ENCODE results near the gene KIF7.

Gene KIF7

GRCh38 chr15:89679212-89679611 is 23.9 kb upstream of the KIF7 start, which contains the start of gene PLIN1:
TSS of gene PLIN1 (minus strand) at chr15:89679367. CDS start at chr15:89677489, 1,878 bp downstream.
- no peak within 1 kb of the TSS for H3K27ac ChIP-seq (ENCODE audit: low read depth, low read length)
- no peak within 1 kb of the TSS for H3K9ac ChIP-seq (ENCODE audit: low read length)
- H3K27me3 ChIP-seq (ENCODE audit: control insufficient read depth in 1 of 2, insufficient read depth in 2 of 2, low read length in 2 of 2), result no peaks in the 10 kb centered on the region
- H3K36me3 ChIP-seq (ENCODE audit: insufficient read depth, low read length), result peaks cover 8% of the 10 kb centered on the region
- H3K4me1 ChIP-seq (ENCODE audit: insufficient read depth, low read length), result peaks cover 19% of the 10 kb centered on the region
- H3K4me3 ChIP-seq (ENCODE audit: low read depth in 1 of 2, low read length in 2 of 2), result no peak within 1 kb of the TSS
- H3K9me3 ChIP-seq (ENCODE audit: low read length), result no peaks in the 10 kb centered on the region

GRCh38 chr15:89677381-89677780 is 22.1 kb upstream of the KIF7 start:
- H3K27me3 ChIP-seq (ENCODE audit: control insufficient read depth in 1 of 2, insufficient read depth in 2 of 2, low read length in 2 of 2), result no peaks in the 10 kb centered on the region
- H3K4me3 ChIP-seq (ENCODE audit: low read depth in 1 of 2, low read length in 2 of 2), result no peak overlapping the region
- H3K4me1 ChIP-seq (ENCODE audit: insufficient read depth, low read length), result peaks cover 24% of the 10 kb centered on the region
- no peak overlapping the region for H3K27ac ChIP-seq (ENCODE audit: low read depth, low read length)
- H3K9ac ChIP-seq (ENCODE audit: low read length), result no peak overlapping the region
- H3K9me3 ChIP-seq (ENCODE audit: low read length), result no peaks in the 10 kb centered on the region
- H3K36me3 ChIP-seq (ENCODE audit: insufficient read depth, low read length), result peaks cover 2% of the 10 kb centered on the region

- Histone ChIP-seq H3K4me3 (ENCODE audit: low read depth in 1 of 2, low read length in 2 of 2) (no peak overlapping the region), H3K9ac (ENCODE audit: low read length) (no peak overlapping the region), H3K4me1 (ENCODE audit: insufficient read depth, low read length) (peaks cover 18% of the 10 kb centered on the region), H3K27ac (ENCODE audit: low read depth, low read length) (no peak overlapping the region), H3K27me3 (ENCODE audit: control insufficient read depth in 1 of 2, insufficient read depth in 2 of 2, low read length in 2 of 2) (no peaks in the 10 kb centered on the region), H3K36me3 (ENCODE audit: insufficient read depth, low read length) (no peaks in the 10 kb centered on the region), H3K9me3 (ENCODE audit: low read length) (no peaks in the 10 kb centered on the region)
Measured at GRCh38 chr15:89675606-89676005, 20.3 kb upstream of the KIF7 start.

GRCh38 chr15:89674526-89674925 is 19.3 kb upstream of the KIF7 start:
- Histone ChIP-seq H3K9me3 (ENCODE audit: low read length) (no peaks in the 10 kb centered on the region), H3K27me3 (ENCODE audit: control insufficient read depth in 1 of 2, insufficient read depth in 2 of 2, low read length in 2 of 2) (no peaks in the 10 kb centered on the region), H3K36me3 (ENCODE audit: insufficient read depth, low read length) (no peaks in the 10 kb centered on the region), H3K27ac (ENCODE audit: low read depth, low read length) (no peak overlapping the region), H3K4me1 (ENCODE audit: insufficient read depth, low read length) (peaks cover 8% of the 10 kb centered on the region), H3K9ac (ENCODE audit: low read length) (no peak overlapping the region), H3K4me3 (ENCODE audit: low read depth in 1 of 2, low read length in 2 of 2) (no peak overlapping the region)

- H3K27me3 ChIP-seq (ENCODE audit: control insufficient read depth in 1 of 2, insufficient read depth in 2 of 2, low read length in 2 of 2), result no peaks in the 10 kb centered on the region
- H3K4me3 ChIP-seq (ENCODE audit: low read depth in 1 of 2, low read length in 2 of 2), result no peak overlapping the region
- H3K9ac ChIP-seq (ENCODE audit: low read length), result no peak overlapping the region
- H3K36me3 ChIP-seq (ENCODE audit: insufficient read depth, low read length), result no peaks in the 10 kb centered on the region
- peaks cover 8% of the 10 kb centered on the region for H3K4me1 ChIP-seq (ENCODE audit: insufficient read depth, low read length)
- H3K9me3 ChIP-seq (ENCODE audit: low read length), result no peaks in the 10 kb centered on the region
- H3K27ac ChIP-seq (ENCODE audit: low read depth, low read length), result no peak overlapping the region
Measured at GRCh38 chr15:89673165-89673512, 17.9 kb upstream of the KIF7 start.

GRCh38 chr15:89672221-89673164 is 17.2 kb upstream of the KIF7 start:
- no peak overlapping the region for H3K9ac ChIP-seq (ENCODE audit: low read length)
- H3K27ac ChIP-seq (ENCODE audit: low read depth, low read length), result no peak overlapping the region

GRCh38 chr15:89671687-89672086 is 16.4 kb upstream of the KIF7 start:
- Histone ChIP-seq H3K9me3 (ENCODE audit: low read length) (no peaks in the 10 kb centered on the region), H3K36me3 (ENCODE audit: insufficient read depth, low read length) (no peaks in the 10 kb centered on the region), H3K4me1 (ENCODE audit: insufficient read depth, low read length) (peaks cover 8% of the 10 kb centered on the region), H3K27me3 (ENCODE audit: control insufficient read depth in 1 of 2, insufficient read depth in 2 of 2, low read length in 2 of 2) (no peaks in the 10 kb centered on the region), H3K27ac (ENCODE audit: low read depth, low read length) (no peak overlapping the region), H3K9ac (ENCODE audit: low read length) (no peak overlapping the region), H3K4me3 (ENCODE audit: low read depth in 1 of 2, low read length in 2 of 2) (no peak overlapping the region)

More at GRCh38 chr15:89672221-89673164, 17.2 kb upstream of the KIF7 start:
- no peak overlapping the region for H3K4me3 ChIP-seq (ENCODE audit: low read depth in 1 of 2, low read length in 2 of 2)
- no peaks in the 10 kb centered on the region for H3K36me3 ChIP-seq (ENCODE audit: insufficient read depth, low read length)
- no peaks in the 10 kb centered on the region for H3K9me3 ChIP-seq (ENCODE audit: low read length)
- H3K4me1 ChIP-seq (ENCODE audit: insufficient read depth, low read length), result peaks cover 8% of the 10 kb centered on the region
- H3K27me3 ChIP-seq (ENCODE audit: control insufficient read depth in 1 of 2, insufficient read depth in 2 of 2, low read length in 2 of 2), result no peaks in the 10 kb centered on the region

GRCh38 chr15:89670971-89671560 is 15.8 kb upstream of the KIF7 start:
- H3K4me3 ChIP-seq (ENCODE audit: low read depth in 1 of 2, low read length in 2 of 2), result no peak overlapping the region
- no peaks in the 10 kb centered on the region for H3K9me3 ChIP-seq (ENCODE audit: low read length)
- no peaks in the 10 kb centered on the region for H3K27me3 ChIP-seq (ENCODE audit: control insufficient read depth in 1 of 2, insufficient read depth in 2 of 2, low read length in 2 of 2)
- peaks cover 8% of the 10 kb centered on the region for H3K4me1 ChIP-seq (ENCODE audit: insufficient read depth, low read length)
- H3K36me3 ChIP-seq (ENCODE audit: insufficient read depth, low read length), result no peaks in the 10 kb centered on the region
- no peak overlapping the region for H3K9ac ChIP-seq (ENCODE audit: low read length)
- H3K27ac ChIP-seq (ENCODE audit: low read depth, low read length), result no peak overlapping the region

GRCh38 chr15:89669941-89670340 is 14.7 kb upstream of the KIF7 start:
- H3K4me1 ChIP-seq (ENCODE audit: insufficient read depth, low read length), result peaks cover 10% of the 10 kb centered on the region
- no peak overlapping the region for H3K4me3 ChIP-seq (ENCODE audit: low read depth in 1 of 2, low read length in 2 of 2)
- no peaks in the 10 kb centered on the region for H3K36me3 ChIP-seq (ENCODE audit: insufficient read depth, low read length)
- no peak overlapping the region for H3K27ac ChIP-seq (ENCODE audit: low read depth, low read length)
- H3K9ac ChIP-seq (ENCODE audit: low read length), result no peak overlapping the region
- H3K27me3 ChIP-seq (ENCODE audit: control insufficient read depth in 1 of 2, insufficient read depth in 2 of 2, low read length in 2 of 2), result no peaks in the 10 kb centered on the region
- no peaks in the 10 kb centered on the region for H3K9me3 ChIP-seq (ENCODE audit: low read length)

GRCh38 chr15:89669309-89669865 is 14.1 kb upstream of the KIF7 start:
- no peaks in the 10 kb centered on the region for H3K9me3 ChIP-seq (ENCODE audit: low read length)
- no peaks in the 10 kb centered on the region for H3K27me3 ChIP-seq (ENCODE audit: control insufficient read depth in 1 of 2, insufficient read depth in 2 of 2, low read length in 2 of 2)
- peaks cover 13% of the 10 kb centered on the region for H3K4me1 ChIP-seq (ENCODE audit: insufficient read depth, low read length)
- no peak overlapping the region for H3K4me3 ChIP-seq (ENCODE audit: low read depth in 1 of 2, low read length in 2 of 2)
- H3K27ac ChIP-seq (ENCODE audit: low read depth, low read length), result no peak overlapping the region
- H3K36me3 ChIP-seq (ENCODE audit: insufficient read depth, low read length), result no peaks in the 10 kb centered on the region
- H3K9ac ChIP-seq (ENCODE audit: low read length), result no peak overlapping the region

GRCh38 chr15:89668171-89668570 is 12.9 kb upstream of the KIF7 start:
- Histone ChIP-seq H3K4me3 (ENCODE audit: low read depth in 1 of 2, low read length in 2 of 2) (no peak overlapping the region), H3K9me3 (ENCODE audit: low read length) (no peaks in the 10 kb centered on the region), H3K36me3 (ENCODE audit: insufficient read depth, low read length) (no peaks in the 10 kb centered on the region), H3K27ac (ENCODE audit: low read depth, low read length) (no peak overlapping the region), H3K4me1 (ENCODE audit: insufficient read depth, low read length) (peaks cover 14% of the 10 kb centered on the region), H3K27me3 (ENCODE audit: control insufficient read depth in 1 of 2, insufficient read depth in 2 of 2, low read length in 2 of 2) (no peaks in the 10 kb centered on the region), H3K9ac (ENCODE audit: low read length) (no peak overlapping the region)
